A673 (cell line): Measurements from ENCODE around the gene POLR1E.
"Not testable (repeated sequence)": the region's sequence is repeated elsewhere in the genome, so short reads cannot be mapped to it uniquely, and the experiment has no call there.

Experiments used
- CTCF ChIP-seq: fragments of 300-800, 200-600 bp; sonication (generic); conservative IDR thresholded peaks from 2 replicates; pipeline ENCODE4 v1.5.1; 2017; ENCODE audit warnings: low read depth, mild to moderate bottlenecking, antibody characterized with exemption, low read length, moderate library complexity, mixed read lengths
- EZH2 ChIP-seq: fragments of 200-600 bp; sonication (generic); IDR thresholded peaks from 2 replicates; pipeline ENCODE4 v1.6.1; 2017; ENCODE audit warnings: borderline replicate concordance, low read depth, mild to moderate bottlenecking, mixed read lengths, antibody characterized with exemption, low read length; ENCODE audit not compliant: poor library complexity, severe bottlenecking

- TF ChIP-seq EZH2, CTCF: not testable (repeated sequence)
Observed at GRCh38 chr9:37510053-37510452, 24.3 kb downstream of the POLR1E start.
